HG02571 (cell line): ENCODE data around the gene RFX2.
"Not testable (repeated sequence)": the region's sequence is repeated elsewhere in the genome, so short reads cannot be mapped to it uniquely, and the experiment has no call there.

Source experiments
- ATAC-seq: cut with Tn5 transposase; IDR thresholded peaks from one replicate; pipeline ENCODE4 v1.9.1; 2021; ENCODE audit warnings: mild to moderate bottlenecking, moderate library complexity; ENCODE audit not compliant: unreplicated experiment

The RFX2 gene

DNA sequence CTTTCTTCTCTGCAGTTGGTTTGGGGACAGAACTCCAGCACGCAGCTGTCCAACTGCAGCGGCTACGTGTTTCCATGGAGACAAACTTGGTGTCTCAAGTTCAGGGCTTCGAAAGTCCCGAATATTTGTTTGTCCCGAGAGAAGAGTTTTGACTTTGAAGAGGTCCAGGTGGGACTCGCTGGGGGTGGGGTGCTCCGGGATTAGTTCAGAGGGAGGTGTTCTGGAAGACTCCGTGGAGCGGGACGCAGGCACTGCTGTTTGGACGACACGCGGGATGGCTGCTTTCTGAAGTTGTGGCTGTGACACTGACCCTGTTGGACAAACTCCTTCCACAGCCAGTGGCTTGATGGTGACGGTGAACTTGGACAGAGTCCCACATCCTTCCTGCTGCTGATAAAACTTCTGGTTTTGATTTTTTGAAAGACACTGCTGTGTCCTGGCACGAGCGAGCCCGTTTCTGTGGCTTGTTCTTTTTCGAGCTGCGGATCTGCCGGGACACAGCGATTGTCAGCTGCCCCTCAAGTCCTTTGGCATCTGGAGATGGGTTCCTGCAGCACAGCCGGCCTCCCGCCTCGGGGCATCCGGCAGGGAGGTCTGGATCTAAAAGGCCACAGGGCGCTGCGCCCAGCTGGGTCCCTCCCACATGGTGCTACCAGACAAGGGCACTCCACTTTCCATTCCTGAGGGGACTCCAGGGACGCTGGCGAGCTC, 116.5 kb downstream of the RFX2 start:
- no peak for ATAC-seq

DNA sequence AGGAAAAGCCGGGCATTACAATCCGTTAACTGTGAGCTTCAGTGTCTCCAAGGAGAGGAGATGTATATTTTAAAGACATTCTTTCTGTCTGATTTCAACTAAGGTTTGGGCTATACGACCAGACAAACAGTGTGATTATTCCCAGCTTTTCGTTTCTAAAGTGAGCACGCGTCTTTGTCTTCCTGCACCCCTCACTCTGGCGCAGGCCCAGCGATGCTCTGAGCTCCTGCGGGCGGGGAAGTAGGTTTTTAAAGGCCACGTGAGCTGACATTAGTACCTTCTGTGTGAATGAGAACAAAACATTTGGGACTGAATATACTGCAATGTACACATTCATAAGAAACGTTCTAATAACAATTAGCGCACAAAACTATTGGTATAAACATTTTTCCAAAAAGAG, 117.1 kb downstream of the RFX2 start:
- ATAC-seq, result no peak

DNA sequence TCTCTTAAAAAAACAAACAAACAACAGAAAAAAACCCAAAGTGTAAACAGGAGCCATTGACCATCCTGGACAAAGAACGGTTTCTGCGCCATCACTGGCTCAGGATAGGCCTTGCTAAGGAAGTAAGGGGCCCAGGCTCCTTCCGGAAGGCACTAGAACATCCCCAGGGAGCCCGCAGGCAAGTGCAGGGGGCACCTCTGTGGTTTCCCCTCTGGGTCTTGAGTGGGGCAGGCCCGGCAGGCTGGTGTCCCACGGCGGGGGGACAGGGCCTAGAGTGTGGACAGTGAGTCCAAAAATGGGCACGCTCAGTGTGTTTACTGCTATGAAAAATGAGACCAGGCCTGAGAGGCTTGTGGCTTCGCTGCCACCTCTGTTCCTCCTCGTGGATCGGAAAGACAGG, 117.5 kb downstream of the RFX2 start:
- no peak for ATAC-seq

DNA sequence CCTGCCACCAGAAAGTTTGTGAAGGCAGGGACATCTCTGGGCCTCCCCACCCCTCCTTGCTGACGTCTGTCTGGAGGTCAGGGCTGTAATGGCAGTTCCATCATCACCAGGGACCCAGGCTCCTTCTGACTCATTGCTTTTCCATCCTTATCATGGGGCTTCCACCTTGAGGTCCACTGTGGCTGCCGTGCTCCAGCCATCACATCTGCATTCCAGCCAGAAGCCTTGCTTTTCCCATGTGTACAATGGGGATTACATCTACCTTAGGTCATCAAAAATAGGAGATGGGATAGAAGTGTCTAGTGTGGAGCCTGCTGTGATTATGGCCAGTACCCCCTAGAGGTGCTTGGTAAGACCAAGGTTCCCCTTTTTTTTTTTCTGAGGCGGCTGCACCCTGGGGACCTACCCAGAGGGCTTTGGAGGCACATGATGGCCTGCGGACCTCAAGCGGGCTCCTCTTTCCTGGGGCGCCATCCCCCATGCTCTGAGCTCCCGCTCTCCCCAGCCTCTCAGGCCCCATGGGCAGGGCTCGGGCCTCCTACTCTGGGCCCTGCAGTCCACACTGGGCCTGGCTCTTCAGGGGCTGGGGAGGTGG, 119.0 kb downstream of the RFX2 start:
- no peak for ATAC-seq

DNA sequence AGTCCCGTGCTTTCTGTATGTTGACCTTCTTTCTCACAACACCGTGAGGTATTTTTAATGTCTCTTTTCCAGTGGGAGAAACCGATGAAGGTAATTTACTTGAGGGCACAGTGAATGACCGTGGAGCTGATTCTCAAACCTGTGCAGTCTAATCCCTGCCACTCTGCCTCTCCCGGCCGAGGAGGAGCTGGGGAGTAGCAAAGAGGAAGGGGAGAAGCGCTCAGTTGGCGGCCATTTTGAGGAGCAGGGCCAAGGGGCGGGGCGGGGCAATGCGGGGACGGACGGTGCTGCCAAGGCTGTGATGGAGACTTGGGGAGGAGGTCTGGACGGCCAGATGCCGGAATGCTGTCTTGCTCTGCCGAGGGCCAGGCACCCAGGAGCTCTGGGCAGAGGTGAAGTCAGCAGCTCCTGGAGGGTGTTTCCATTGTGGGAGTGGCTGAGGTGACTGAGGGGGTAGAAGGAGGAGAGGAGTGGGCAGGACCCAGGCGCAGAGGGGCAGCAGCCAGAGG, 120.0 kb downstream of the RFX2 start:
- ATAC-seq, result no peak

DNA sequence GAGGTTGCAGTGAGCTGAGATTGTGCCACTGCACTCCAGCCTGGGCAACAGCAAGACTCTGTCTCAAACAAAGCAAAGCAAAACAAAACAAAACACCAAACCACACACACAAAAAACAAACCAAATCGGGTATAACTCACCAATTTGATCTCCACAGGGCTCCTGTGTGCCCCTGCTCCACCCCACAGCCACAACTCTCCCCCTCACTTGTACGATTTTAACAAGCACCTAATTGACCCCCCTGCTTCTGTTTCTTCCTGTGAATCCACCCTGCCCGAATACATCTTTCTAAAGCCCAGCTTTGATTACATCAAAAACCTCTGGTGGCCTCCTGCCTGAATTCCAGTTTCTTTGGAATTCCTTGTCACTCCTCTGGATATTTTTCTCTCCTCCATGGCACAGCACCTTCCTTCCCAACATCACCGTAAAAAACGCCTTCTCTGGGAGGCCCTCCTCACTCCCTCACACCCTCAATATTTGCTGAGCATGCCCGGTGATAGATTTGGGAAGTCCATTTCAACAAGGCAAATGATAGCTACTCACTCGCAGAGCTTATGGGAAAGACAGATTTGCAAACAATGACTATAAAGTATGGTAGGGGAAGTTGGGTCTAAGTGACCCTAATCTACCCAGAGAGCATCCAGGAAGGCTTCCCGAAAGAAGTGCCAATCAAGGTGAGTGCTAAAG, 120.8 kb downstream of the RFX2 start:
- ATAC-seq, result no peak

DNA sequence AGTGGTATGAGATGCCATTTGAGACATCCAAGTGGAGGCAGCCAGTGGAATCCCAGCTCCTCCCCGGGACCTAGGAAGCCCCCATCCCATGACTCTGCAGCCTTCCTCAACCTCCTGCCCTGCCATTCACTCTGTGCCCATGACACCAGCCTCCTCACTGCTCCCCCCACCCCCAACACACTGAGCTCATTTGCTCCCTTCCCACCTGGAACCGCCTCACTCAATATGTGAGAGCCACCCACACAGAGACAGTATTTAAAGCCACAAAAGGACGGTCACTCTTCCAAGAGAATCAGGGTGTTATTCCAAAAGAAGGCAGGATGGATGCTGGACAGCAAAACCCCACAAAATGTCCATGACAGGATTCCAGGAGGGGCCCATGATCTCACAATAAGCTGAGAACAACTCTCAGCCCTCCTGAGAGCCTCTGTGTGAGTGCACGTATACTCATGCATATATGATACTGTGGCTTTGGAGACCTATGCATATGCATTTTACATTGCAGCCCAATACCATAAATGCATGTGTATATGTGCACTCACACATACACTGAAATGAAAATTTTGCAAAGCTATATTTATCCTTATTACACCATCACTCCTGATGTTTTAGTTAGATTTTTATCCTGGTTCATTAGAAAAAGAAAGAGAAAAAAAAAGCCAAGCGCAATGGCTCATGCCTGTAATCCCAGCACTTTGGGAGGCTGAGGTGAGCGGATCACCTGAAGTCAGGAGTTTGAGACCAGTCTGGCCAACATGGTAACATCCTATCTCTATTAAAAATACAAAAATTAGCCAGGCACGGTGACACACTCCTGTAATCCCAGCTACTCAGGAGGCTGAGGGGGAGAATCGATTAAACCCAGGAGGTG, 121.5 kb downstream of the RFX2 start:
- no peak for ATAC-seq

DNA sequence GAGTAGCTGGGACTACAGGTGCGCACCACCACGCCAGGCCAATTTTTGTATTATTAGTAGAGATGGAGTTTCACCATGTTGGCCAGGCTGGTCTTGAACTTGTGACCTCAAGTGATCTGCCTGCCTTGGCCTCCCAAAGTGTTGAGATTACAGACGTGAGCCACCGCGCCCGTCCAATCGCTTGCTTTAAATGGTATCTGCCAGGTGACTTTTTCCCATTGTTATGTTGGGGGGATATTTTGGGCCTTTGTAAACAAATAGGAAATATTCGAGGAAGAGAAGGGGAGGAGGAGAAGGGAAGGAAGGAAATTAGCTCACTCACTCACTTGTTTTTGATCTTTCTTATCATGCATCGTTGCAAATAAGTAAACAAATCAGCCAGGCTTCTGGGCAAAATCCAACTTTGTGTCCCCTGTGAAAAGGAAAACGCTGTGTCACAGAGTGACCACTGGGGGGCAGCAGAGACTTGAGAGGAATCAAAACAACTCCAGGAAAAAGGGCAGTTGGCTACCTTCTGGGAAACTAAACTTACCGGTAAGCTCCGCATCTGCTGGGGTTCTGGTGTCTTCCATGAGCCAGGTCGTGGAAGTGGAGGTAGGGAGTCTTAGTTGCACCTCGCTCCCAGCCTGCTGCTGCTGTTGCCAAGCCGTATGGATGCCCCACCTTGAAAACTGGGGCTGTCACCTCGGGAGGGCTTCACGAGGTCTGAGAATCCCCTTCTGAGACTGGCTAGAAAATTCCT, 123.1 kb downstream of the RFX2 start:
- no peak for ATAC-seq

DNA sequence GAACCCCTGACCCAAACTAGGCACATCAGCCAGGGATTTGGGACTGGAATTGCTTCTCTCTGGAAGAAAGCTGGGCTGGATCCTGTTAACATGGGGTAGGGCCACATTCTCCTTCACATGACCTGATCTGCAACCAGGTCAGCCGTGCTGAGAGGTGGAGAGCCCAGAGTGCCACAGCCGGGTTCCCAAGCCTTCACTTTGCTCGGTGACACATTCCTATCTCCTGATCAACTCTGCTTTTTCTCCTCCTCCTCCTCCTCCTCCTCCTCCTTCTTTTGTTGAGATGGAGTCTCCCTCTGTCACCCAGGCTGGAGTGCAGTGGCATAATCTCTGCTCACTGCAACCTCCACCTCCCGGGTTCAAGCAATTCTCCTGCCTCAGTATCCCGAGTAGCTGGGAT, 124.5 kb downstream of the RFX2 start:
- not testable (repeated sequence) for ATAC-seq

DNA sequence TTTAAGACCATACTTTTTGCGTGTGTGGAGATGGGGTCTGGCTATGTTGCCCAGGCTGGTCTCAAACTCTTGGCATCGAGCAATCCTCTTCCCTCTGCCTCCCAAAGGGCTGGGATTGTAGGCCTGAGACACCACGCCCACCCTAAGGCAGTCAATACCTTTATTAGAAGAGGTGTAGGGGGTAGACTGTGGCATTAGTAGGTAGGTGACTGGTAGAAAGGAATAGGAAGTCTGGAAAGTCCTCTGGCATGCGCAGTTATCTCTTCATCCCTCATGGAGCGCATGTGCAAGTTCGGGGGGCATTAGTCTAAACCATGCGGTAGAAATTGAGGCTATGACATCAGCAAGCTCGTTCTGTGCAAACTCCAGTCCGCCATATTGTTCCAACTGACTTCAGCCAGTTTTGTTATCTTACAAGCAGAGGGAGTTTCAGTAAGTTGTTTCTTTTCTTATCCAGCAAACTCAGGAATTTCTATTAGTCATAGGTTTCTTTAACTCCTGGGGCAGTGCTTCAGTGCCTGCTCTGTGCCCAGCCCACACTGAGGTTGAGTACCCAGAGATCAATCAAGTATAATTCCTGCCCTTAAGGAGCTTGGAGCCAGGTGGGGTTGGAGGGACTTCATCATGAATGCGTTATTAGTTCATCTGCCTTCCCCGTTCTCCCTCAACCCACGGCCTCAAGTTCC, 125.1 kb downstream of the RFX2 start:
- no peak for ATAC-seq

DNA sequence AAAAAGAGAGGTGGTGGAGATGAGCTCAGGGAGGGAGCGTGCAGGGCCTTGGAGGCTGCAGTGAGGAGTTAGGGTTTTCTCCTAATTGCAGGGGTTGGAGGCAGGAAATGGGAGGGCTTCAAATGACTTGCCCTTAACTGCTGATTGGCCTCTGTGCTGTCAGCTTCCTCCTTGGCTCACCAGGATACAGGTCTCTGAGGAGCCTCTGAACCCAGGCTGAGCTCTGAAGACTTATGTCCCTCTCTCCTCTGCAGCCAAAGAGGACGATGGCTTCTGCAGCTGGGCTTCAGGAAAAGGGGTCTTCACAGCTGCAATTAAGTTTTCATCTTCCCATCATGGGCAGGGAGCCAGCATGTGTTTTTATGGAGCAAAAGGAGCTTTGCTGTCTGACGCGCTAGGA, 125.7 kb downstream of the RFX2 start:
- ATAC-seq, result no peak

DNA sequence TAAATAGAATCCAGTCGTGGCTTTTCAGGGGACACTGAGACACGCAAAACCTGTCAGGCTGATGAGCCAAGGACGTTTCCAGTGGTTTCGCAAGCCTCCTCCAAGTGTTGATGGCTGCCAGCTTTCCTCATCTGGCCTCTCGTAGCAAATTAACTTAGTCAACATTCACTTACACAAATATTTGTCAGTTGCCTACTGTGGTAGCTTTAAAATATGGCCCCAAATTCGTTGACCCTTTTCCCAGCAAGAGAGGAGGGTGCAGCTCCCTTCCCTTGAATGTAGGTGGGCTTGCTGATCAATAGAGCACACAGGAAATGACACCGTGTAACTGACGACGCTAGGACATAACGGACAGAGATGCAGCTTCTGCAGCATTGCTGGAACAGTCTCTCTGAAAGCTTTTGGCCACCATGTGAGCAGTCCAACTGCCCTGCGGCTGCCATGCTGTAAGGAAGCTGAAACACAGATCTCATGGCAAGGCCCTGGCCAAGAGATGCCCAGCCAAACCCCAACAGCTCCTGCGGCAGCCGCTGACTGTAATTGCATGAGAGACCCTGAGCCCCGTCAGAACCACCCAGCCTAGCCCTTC, 126.8 kb downstream of the RFX2 start:
- ATAC-seq, result no peak

DNA sequence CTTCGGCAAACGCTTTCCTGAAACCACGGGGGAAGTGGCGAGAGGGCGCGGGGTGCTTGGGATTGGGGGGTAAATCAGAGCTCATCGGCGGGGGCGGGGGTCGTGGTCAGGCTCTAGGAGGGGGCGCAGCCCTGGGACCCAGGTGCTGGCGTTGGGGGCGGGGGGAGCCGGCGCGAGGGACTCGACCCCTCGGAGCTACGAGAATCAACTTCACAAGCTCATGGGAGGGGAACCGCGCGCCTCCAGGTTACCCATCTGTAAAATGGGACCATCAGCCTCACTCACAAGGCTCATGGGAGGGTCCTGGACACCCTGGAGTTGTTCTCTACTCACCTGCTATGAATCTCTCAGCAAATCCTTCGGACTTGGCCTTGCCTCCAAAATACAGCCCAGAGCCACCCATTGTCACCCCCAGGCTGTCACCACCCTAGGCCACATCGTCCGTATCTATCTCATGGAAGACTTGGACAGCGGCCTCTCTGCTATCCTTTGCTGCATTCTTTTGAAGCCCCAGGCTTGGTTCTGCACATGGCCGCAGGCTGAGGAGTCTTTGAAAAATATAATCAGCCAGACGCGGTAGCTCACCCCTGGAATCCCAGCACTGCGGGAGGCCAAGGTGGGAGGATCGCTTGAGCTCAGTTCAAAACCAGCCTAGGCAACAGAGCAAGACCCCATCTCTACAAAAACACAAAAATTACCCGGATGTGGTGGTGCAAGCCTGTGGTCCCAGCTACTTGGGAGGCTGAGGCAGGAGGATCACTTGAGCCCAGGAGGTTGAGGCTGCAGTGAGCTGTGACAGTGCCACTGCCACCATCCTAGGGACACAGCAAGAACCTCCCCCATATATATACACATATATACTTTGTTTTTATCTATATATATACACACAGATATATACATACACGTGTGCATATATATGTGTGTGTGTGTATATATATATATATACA, 131.4 kb downstream of the RFX2 start:
- ATAC-seq, result no peak

DNA sequence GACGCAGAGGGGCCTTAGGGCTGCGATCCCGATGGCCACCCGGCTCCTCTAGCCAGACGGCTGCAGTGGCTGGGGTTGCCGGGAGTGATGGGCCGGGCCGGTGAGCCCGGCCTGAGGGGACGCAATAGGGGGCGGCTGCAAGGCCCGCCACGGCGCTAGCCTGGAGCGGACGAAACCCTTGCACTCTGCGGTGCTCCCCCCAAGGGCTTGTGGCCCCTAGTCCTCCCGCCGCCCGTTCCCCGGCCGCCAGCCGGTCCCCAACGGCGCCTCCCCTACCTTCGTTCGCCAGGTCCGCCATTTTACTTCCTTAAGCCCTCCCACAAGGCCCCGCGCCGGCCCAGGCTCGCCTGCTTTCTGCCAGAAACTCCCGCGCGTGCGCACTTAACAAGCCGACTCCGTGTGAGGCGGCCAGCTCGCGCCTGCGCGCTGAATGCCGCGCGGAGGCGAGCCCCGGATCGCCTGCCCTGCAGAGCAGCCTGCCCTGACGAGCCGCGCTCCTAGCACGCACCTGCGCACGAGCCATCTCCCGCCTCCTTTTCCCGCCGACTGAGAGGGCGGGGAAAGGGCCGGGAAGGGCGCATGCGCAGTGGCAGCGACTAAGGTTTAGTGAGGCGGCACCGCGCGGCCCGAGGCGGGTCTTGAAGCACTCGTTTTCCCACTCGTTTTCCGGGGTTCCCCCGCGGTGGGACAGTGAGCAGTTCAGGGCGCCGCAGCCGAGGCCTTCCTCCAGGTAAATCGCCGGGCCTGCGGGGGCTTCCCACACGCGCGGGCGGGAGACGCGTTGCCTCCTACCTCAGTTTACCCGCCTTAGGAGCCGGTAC, 132.3 kb downstream of the RFX2 start, which contains the start of gene RANBP3:
Gene RANBP3 (minus strand): TSS at position 356 of the 821 bp plus-strand sequence. CDS start 58 bp downstream, at position 298.
- ATAC-seq, result peak; percentile 86

DNA sequence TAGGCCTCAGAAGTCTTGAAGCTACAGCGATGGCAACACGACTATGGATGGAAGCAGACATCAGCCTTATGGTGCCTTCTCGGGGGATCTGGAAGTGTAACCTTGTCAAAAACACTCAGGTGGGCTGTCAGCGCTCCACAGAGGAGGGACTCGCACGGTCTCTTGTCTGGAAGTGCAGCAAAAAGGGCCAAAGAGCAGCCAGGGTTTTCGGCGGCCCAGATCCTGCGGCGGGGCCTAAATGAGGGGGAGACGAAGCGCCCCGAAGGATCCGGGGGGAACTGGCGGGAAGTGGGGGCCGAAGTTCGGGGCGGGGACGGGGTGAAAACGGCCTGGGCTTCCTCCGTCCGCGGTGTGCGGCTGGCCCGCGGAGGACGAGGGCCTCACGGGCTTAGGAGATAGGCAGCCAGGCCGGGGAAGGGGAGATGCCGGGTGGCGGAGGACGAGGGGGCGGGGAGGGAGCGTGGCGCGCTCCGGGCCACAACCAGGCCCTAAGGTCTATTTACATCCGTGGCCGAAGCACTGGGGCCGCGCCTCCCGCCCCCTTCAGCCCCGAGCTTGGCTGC, 133.0 kb downstream of the RFX2 start:
- ATAC-seq, result peak; percentile 1

DNA sequence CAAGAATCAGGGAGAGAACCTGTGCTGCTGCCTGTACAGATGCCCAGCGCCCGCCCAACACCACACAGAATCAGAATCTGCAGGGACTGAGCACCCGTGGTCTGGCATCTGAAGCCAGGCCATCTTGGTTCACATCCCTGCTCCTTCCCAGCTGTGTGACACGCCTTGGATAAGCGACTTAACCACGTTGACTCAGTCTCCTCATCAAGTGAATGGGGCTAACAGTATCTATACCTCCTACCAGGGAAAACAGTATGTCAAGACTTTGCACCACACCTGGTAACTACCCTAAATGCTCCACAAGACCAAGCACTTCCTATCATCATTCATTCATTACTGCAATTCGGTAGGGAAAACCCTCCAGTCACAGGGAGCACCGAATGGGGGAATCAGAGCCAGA, 133.5 kb downstream of the RFX2 start:
- no peak for ATAC-seq

DNA sequence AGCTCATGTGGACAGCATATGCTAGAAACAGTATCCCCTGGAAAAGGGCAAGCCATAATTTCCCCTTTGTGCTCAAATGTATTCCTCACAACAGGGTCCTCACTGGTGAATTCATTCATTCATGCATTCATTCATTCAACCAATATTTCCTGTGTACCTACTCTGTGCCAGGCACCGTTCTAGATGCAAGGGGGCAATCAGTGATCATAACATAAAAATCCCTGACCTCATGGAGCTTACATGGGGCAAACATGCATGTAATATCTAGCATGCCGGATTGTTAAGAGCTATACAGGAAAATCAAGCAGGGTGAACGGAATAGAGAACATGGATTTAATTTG, 134.9 kb downstream of the RFX2 start:
- no peak for ATAC-seq
